Measurements from ENCODE around the gene B3GNT9. TPM values are rescaled to one million over a fixed set of nuclear protein-coding genes. Genes with fewer than 3 reads are reported as not detected.
A peak's percentile ranks its signal among the peaks of the same experiment; 100 is the strongest.
"Not testable (repeated sequence)": the region's sequence is repeated elsewhere in the genome, so short reads cannot be mapped to it uniquely, and the experiment has no call there.

The B3GNT9 gene
- total RNA-seq, 3 donors from 2014 or later: 1.3 to 1.9 (median 1.3) TPM

- H3K36me3 Mint-ChIP-seq (ENCODE audit: insufficient read depth): peaks cover 39% of the 10 kb centered on the region
- H3K4me1 Mint-ChIP-seq (ENCODE audit: low read depth): no peaks in the 10 kb centered on the region
- DNase-seq: no peak
- ATAC-seq: no peak
- no peak overlapping the region for H3K4me3 Mint-ChIP-seq
- H3K27me3 Mint-ChIP-seq (ENCODE audit: low read depth): no peaks in the 10 kb centered on the region
- H3K9me3 Mint-ChIP-seq: no peaks in the 10 kb centered on the region
These were observed 8.5 kb downstream of the B3GNT9 start for GRCh38 chr16:67142342-67142741.

GRCh38 chr16:67141391-67141790 lies 9.4 kb downstream of the B3GNT9 start:
- Mint-ChIP-seq H3K27me3 (ENCODE audit: low read depth) (no peaks in the 10 kb centered on the region), H3K9me3 (no peaks in the 10 kb centered on the region), H3K4me3 (no peak overlapping the region), H3K4me1 (ENCODE audit: low read depth) (no peaks in the 10 kb centered on the region), H3K36me3 (ENCODE audit: insufficient read depth) (peaks cover 36% of the 10 kb centered on the region)
- no peak for ATAC-seq
- no peak for DNase-seq

GRCh38 chr16:67137605-67138004 lies 13.2 kb downstream of the B3GNT9 start:
- no peaks in the 10 kb centered on the region for H3K27me3 Mint-ChIP-seq (ENCODE audit: low read depth)
- ATAC-seq: no peak

GRCh38 chr16:67129422-67129821 lies 21.4 kb downstream of the B3GNT9 start:
- Mint-ChIP-seq H3K4me1 (ENCODE audit: low read depth) (no peaks in the 10 kb centered on the region), H3K36me3 (ENCODE audit: insufficient read depth) (peaks cover 27% of the 10 kb centered on the region), H3K27me3 (ENCODE audit: low read depth) (no peaks in the 10 kb centered on the region), H3K4me3 (no peak overlapping the region), H3K9me3 (no peaks in the 10 kb centered on the region)
- no peak for DNase-seq
- ATAC-seq: no peak

More at GRCh38 chr16:67137605-67138004, 13.2 kb downstream of the B3GNT9 start:
- Mint-ChIP-seq H3K9me3 (no peaks in the 10 kb centered on the region), H3K4me1 (ENCODE audit: low read depth) (no peaks in the 10 kb centered on the region), H3K36me3 (ENCODE audit: insufficient read depth) (peaks cover 35% of the 10 kb centered on the region), H3K4me3 (no peak overlapping the region)
- no peak for DNase-seq

- H3K4me1 Mint-ChIP-seq (ENCODE audit: low read depth): no peaks in the 10 kb centered on the region
- no peak overlapping the region for H3K4me3 Mint-ChIP-seq
- H3K36me3 Mint-ChIP-seq (ENCODE audit: insufficient read depth): peaks cover 25% of the 10 kb centered on the region
- ATAC-seq (no peak), DNase-seq (no peak)
- H3K27me3 Mint-ChIP-seq (ENCODE audit: low read depth): no peaks in the 10 kb centered on the region
- H3K9me3 Mint-ChIP-seq: no peaks in the 10 kb centered on the region
These were observed 21.9 kb downstream of the B3GNT9 start for GRCh38 chr16:67128887-67129286.

GRCh38 chr16:67128417-67128816 lies 22.4 kb downstream of the B3GNT9 start:
- ATAC-seq (no peak), DNase-seq (no peak)
- no peak overlapping the region for H3K4me3 Mint-ChIP-seq
- peaks cover 30% of the 10 kb centered on the region for H3K36me3 Mint-ChIP-seq (ENCODE audit: insufficient read depth)
- no peaks in the 10 kb centered on the region for H3K9me3 Mint-ChIP-seq
- no peaks in the 10 kb centered on the region for H3K4me1 Mint-ChIP-seq (ENCODE audit: low read depth)
- H3K27me3 Mint-ChIP-seq (ENCODE audit: low read depth): no peaks in the 10 kb centered on the region

- ATAC-seq: not testable (repeated sequence)
- peaks cover 26% of the 10 kb centered on the region for H3K36me3 Mint-ChIP-seq (ENCODE audit: insufficient read depth)
These were observed 28.0 kb downstream of the B3GNT9 start for GRCh38 chr16:67122799-67123198.

GRCh38 chr16:67120025-67120424 lies 30.8 kb downstream of the B3GNT9 start:
- peaks cover 17% of the 10 kb centered on the region for H3K36me3 Mint-ChIP-seq (ENCODE audit: insufficient read depth)
- no peak for DNase-seq
- no peak overlapping the region for H3K4me3 Mint-ChIP-seq
- no peaks in the 10 kb centered on the region for H3K9me3 Mint-ChIP-seq
- peaks cover 6% of the 10 kb centered on the region for H3K4me1 Mint-ChIP-seq (ENCODE audit: low read depth)
- ATAC-seq: no peak
- H3K27me3 Mint-ChIP-seq (ENCODE audit: low read depth): no peaks in the 10 kb centered on the region

More at GRCh38 chr16:67122799-67123198, 28.0 kb downstream of the B3GNT9 start:
- not testable (repeated sequence) for H3K4me1 Mint-ChIP-seq (ENCODE audit: low read depth); DNase-seq; H3K4me3 Mint-ChIP-seq; H3K27me3 Mint-ChIP-seq (ENCODE audit: low read depth); H3K9me3 Mint-ChIP-seq

- no peak for DNase-seq
- no peaks in the 10 kb centered on the region for H3K9me3 Mint-ChIP-seq
- no peak overlapping the region for H3K4me3 Mint-ChIP-seq
- peaks cover 14% of the 10 kb centered on the region for H3K4me1 Mint-ChIP-seq (ENCODE audit: low read depth)
- no peaks in the 10 kb centered on the region for H3K27me3 Mint-ChIP-seq (ENCODE audit: low read depth)
- peaks cover 9% of the 10 kb centered on the region for H3K36me3 Mint-ChIP-seq (ENCODE audit: insufficient read depth)
- no peak for ATAC-seq
These were observed 33.1 kb downstream of the B3GNT9 start for GRCh38 chr16:67117716-67118115.

- DNase-seq (no peak), ATAC-seq (no peak)
- H3K27me3 Mint-ChIP-seq (ENCODE audit: low read depth): no peaks in the 10 kb centered on the region
- no peak overlapping the region for H3K4me3 Mint-ChIP-seq
- peaks cover 15% of the 10 kb centered on the region for H3K4me1 Mint-ChIP-seq (ENCODE audit: low read depth)
- H3K36me3 Mint-ChIP-seq (ENCODE audit: insufficient read depth): peaks cover 9% of the 10 kb centered on the region
- no peaks in the 10 kb centered on the region for H3K9me3 Mint-ChIP-seq
These were observed 34.1 kb downstream of the B3GNT9 start for GRCh38 chr16:67116388-67117311.

- no peaks in the 10 kb centered on the region for H3K27me3 Mint-ChIP-seq (ENCODE audit: low read depth)
- ATAC-seq (no peak), DNase-seq (no peak)
- no peaks in the 10 kb centered on the region for H3K9me3 Mint-ChIP-seq
- no peak overlapping the region for H3K4me3 Mint-ChIP-seq
- peaks cover 22% of the 10 kb centered on the region for H3K4me1 Mint-ChIP-seq (ENCODE audit: low read depth)
- peaks cover 6% of the 10 kb centered on the region for H3K36me3 Mint-ChIP-seq (ENCODE audit: insufficient read depth)
These were observed 35.2 kb downstream of the B3GNT9 start for GRCh38 chr16:67115639-67116038.

- DNase-seq (no peak), ATAC-seq (no peak)
- H3K4me1 Mint-ChIP-seq (ENCODE audit: low read depth): peaks cover 25% of the 10 kb centered on the region
- no peaks in the 10 kb centered on the region for H3K27me3 Mint-ChIP-seq (ENCODE audit: low read depth)
- H3K4me3 Mint-ChIP-seq: no peak overlapping the region
- H3K36me3 Mint-ChIP-seq (ENCODE audit: insufficient read depth): peaks cover 2% of the 10 kb centered on the region
- H3K9me3 Mint-ChIP-seq: no peaks in the 10 kb centered on the region
These were observed 36.0 kb downstream of the B3GNT9 start for GRCh38 chr16:67114793-67115192.

GRCh38 chr16:67112591-67113399 lies 38.0 kb downstream of the B3GNT9 start:
- H3K9me3 Mint-ChIP-seq: no peaks in the 10 kb centered on the region
- ATAC-seq: no peak
- no peaks in the 10 kb centered on the region for H3K36me3 Mint-ChIP-seq (ENCODE audit: insufficient read depth)
- H3K27me3 Mint-ChIP-seq (ENCODE audit: low read depth): no peaks in the 10 kb centered on the region
- H3K4me3 Mint-ChIP-seq: no peak overlapping the region
- H3K4me1 Mint-ChIP-seq (ENCODE audit: low read depth): peaks cover 28% of the 10 kb centered on the region
- no peak for DNase-seq

- H3K4me3 Mint-ChIP-seq: peak overlapping the region; percentile 96
- ATAC-seq (no peak), DNase-seq (no peak)
- H3K4me1 Mint-ChIP-seq (ENCODE audit: low read depth): peaks cover 28% of the 10 kb centered on the region
- H3K27me3 Mint-ChIP-seq (ENCODE audit: low read depth): no peaks in the 10 kb centered on the region
- no peaks in the 10 kb centered on the region for H3K36me3 Mint-ChIP-seq (ENCODE audit: insufficient read depth)
- H3K9me3 Mint-ChIP-seq: no peaks in the 10 kb centered on the region
These were observed 38.8 kb downstream of the B3GNT9 start for GRCh38 chr16:67111951-67112444.
